Activated T-cell treated with anti-CD3 and anti-CD28 coated beads for 4 hours (primary cell): ENCODE results near the gene DNAAF2.

ENCODE experiments used
- DNase-seq: peaks from one replicate; pipeline ENCODE4 v3.0.0-alpha.2; 2020

Gene DNAAF2

GRCh38 chr14:49583629-49584028 is 51.4 kb downstream of the DNAAF2 start:
- no peak for DNase-seq

GRCh38 chr14:49582113-49582977 is 52.7 kb downstream of the DNAAF2 start:
- DNase-seq = no peak

DNA sequence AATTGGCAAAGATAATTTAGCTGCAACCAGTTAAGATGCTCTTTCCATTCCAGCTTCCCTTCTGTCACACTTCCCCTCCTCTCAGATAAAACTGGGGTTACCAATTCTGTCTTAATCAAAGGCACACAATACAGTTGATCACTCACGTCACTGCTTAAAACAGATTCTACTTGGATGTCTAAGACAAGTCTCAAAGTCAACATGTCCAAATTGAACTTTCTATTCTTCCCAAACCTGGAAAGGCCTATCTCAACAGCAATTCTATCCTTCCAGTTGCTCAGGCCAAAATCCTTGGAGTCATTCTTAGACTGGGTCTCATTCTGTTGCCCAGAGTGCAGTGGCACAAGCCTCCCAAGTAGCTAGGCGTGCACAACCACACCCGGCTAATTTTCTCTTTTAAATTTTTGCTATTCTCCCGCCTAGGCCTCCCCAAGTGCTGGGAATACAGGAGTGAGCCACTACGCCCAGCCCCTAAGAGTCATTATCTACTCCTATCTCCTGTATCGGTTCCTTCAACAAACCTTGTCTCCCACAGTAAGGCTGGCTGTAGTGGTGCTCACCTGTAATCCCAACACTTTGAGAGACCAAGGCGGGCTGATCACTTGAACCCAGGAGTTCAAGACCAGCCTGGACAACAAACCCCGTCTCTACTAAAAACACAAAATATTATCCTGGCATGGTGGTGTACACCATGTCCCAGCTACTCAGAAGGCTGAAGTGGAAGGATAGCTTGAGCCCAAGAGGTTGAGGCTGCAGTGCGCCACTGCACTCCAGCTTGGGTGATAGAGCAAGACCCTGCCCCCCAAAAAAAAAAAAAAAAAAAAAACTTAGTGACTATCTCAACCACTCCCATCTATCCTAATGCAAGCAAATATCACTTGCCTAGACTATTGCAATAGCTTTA is 53.6 kb downstream of the DNAAF2 start:
- DNase-seq = no peak

DNA sequence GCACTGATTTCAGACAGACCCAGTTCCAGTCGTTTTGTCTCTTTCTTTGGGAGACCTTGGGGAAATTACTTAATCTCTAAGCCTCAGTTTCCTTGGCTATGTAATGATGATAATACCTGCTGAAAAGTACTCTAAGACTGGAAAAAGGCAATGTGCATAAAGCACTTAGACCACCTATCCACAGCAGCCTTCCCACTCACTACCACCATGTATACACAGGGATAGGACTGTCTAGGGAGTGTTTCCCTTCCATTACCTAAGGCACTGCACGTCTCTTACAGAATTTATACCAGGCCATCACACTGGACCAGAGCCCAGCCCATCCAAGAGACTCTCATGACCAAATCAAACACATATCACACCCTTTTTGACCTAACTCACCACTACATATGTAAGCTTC is 55.2 kb downstream of the DNAAF2 start:
- DNase-seq = no peak

DNA sequence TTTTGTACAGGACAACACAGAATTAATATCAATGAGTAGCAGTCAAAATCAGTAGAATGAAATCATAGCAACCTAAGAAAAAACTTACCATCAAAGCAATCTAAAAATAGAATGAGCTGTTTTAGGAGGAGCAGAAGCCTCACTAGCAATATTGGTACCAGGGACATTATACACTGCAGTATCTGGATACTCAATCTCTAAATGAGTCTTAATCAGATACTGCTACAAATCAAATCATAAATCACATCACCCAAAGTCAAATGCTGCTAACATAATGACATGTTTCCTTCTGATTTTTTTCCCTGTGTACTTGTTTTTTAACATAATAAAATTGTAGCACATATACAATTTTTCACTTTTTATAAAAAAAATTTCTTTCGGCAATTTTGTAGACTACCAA is 56.9 kb downstream of the DNAAF2 start:
- DNase-seq = no peak
